ENCODE data around the gene CCDC117. TPM values are rescaled to one million over a fixed set of nuclear protein-coding genes. Genes with fewer than 3 reads are reported as not detected.
A peak's percentile ranks its signal among the peaks of the same experiment; 100 is the strongest.

The CCDC117 gene
- total and polyA plus RNA-seq, 4 donors: 8.1 to 24.0 (median 16.2) TPM

DNA sequence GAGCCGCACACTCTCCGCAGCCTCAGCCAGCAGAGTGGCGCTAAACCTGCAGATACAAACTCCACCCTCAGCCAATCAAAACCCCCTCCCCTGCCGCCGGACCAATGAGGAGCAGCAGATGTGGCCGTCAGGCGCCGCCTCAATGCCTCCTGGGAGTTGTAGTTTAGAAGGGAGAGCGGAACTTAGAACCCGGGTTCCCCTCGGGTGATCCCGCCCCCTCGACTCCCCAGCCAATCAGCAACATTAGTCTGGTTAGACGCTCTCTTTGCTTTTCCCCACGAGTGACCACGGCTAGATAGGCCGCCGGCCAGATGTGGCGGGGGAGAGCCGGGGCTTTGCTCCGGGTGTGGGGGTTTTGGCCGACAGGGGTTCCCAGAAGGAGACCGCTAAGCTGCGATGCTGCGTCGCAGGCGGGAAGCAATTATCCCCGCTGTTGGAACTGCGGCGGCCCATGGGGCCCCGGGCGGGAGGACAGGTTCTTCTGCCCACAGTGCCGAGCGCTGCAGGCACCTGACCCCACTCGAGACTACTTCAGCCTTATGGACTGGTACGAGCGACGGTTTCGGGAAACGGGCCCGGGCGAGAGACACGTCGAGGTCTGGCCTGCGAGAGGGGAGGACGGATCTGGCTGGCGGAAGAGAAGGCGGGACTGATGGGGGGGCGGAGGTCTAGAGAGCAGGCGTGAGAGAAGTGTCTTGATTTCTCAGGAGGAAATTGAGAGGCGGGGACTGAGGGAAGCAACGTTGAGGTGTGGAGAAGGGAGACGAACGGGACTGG is 30.5 kb upstream of the CCDC117 start, which contains the start of the genes CHEK2 and HSCB:
CHEK2 (minus strand) TSS at position 36 of the 777 bp plus-strand sequence. CDS start 7,099 bp downstream, outside the sequence.
HSCB (plus strand) TSS at position 255 of the 777 bp plus-strand sequence; CDS start at position 312, 57 bp downstream.
- H3K4me3 ChIP-seq (ENCODE audit: low read depth in 1 of 3, low read length in 3 of 3): peak within 1 kb of the TSS; percentile 80 to 94 (median 88)
- under 1% methylated on average over 54 of the region's 54 CpGs for WGBS
- peak within 1 kb of the TSS; percentile 97 to 98 for H3K27ac ChIP-seq (ENCODE audit: low read depth in 1 of 2, low read length in 2 of 2)
- TF ChIP-seq, protein P1, sequence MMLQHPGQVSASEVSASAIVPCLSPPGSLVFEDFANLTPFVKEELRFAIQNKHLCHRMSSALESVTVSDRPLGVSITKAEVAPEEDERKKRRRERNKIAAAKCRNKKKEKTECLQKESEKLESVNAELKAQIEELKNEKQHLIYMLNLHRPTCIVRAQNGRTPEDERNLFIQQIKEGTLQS (IDR thresholded peaks at IDR 0.05): no peak
- TF ChIP-seq RAD21 (IDR thresholded peaks at IDR 0.05) (peak in 1 of 2 donors; percentile 31), TAF1 (conservative IDR thresholded peaks at IDR 0.05) (no peak), EGR1 (IDR thresholded peaks at IDR 0.05; ENCODE audit: low read depth in 2 of 2) (peak; percentile 14 to 60), FOXA1 (IDR thresholded peaks at IDR 0.05) (peak; percentile 10), YY1 (IDR thresholded peaks at IDR 0.05) (peak; percentile 49), NR2F2 (IDR thresholded peaks at IDR 0.05) (no peak), JUND (IDR thresholded peaks at IDR 0.05) (no peak), HNF4A (conservative IDR thresholded peaks at IDR 0.05) (peak in 1 of 2 donors; percentile 34), GABPA (IDR thresholded peaks at IDR 0.05 in 1 of 2, conservative IDR thresholded peaks at IDR 0.05 in 1 of 2) (peak; percentile 32 to 86), SP1 (IDR thresholded peaks at IDR 0.05) (peak; percentile 90), RXRA (IDR thresholded peaks at IDR 0.05) (peak; percentile 54 to 59)
- TF ChIP-seq, protein P2, sequence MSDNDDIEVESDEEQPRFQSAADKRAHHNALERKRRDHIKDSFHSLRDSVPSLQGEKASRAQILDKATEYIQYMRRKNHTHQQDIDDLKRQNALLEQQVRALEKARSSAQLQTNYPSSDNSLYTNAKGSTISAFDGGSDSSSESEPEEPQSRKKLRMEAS (IDR thresholded peaks at IDR 0.05): peak; percentile 35
- TF ChIP-seq, protein P3, sequence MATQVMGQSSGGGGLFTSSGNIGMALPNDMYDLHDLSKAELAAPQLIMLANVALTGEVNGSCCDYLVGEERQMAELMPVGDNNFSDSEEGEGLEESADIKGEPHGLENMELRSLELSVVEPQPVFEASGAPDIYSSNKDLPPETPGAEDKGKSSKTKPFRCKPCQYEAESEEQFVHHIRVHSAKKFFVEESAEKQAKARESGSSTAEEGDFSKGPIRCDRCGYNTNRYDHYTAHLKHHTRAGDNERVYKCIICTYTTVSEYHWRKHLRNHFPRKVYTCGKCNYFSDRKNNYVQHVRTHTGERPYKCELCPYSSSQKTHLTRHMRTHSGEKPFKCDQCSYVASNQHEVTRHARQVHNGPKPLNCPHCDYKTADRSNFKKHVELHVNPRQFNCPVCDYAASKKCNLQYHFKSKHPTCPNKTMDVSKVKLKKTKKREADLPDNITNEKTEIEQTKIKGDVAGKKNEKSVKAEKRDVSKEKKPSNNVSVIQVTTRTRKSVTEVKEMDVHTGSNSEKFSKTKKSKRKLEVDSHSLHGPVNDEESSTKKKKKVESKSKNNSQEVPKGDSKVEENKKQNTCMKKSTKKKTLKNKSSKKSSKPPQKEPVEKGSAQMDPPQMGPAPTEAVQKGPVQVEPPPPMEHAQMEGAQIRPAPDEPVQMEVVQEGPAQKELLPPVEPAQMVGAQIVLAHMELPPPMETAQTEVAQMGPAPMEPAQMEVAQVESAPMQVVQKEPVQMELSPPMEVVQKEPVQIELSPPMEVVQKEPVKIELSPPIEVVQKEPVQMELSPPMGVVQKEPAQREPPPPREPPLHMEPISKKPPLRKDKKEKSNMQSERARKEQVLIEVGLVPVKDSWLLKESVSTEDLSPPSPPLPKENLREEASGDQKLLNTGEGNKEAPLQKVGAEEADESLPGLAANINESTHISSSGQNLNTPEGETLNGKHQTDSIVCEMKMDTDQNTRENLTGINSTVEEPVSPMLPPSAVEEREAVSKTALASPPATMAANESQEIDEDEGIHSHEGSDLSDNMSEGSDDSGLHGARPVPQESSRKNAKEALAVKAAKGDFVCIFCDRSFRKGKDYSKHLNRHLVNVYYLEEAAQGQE (IDR thresholded peaks at IDR 0.05): peak; percentile 48
- TF ChIP-seq, protein P4, sequence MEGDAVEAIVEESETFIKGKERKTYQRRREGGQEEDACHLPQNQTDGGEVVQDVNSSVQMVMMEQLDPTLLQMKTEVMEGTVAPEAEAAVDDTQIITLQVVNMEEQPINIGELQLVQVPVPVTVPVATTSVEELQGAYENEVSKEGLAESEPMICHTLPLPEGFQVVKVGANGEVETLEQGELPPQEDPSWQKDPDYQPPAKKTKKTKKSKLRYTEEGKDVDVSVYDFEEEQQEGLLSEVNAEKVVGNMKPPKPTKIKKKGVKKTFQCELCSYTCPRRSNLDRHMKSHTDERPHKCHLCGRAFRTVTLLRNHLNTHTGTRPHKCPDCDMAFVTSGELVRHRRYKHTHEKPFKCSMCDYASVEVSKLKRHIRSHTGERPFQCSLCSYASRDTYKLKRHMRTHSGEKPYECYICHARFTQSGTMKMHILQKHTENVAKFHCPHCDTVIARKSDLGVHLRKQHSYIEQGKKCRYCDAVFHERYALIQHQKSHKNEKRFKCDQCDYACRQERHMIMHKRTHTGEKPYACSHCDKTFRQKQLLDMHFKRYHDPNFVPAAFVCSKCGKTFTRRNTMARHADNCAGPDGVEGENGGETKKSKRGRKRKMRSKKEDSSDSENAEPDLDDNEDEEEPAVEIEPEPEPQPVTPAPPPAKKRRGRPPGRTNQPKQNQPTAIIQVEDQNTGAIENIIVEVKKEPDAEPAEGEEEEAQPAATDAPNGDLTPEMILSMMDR (IDR thresholded peaks at IDR 0.05; ENCODE audit: low read depth, low read length, missing input control): no peak
- TF ChIP-seq, protein P5, sequence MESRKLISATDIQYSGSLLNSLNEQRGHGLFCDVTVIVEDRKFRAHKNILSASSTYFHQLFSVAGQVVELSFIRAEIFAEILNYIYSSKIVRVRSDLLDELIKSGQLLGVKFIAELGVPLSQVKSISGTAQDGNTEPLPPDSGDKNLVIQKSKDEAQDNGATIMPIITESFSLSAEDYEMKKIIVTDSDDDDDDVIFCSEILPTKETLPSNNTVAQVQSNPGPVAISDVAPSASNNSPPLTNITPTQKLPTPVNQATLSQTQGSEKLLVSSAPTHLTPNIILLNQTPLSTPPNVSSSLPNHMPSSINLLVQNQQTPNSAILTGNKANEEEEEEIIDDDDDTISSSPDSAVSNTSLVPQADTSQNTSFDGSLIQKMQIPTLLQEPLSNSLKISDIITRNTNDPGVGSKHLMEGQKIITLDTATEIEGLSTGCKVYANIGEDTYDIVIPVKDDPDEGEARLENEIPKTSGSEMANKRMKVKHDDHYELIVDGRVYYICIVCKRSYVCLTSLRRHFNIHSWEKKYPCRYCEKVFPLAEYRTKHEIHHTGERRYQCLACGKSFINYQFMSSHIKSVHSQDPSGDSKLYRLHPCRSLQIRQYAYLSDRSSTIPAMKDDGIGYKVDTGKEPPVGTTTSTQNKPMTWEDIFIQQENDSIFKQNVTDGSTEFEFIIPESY (IDR thresholded peaks at IDR 0.05): peak; percentile 16
- peaks cover 0 to 16% (median 9%) of the 10 kb centered on the region in 4 donors for H3K36me3 ChIP-seq (ENCODE audit: control insufficient read depth in 4 of 4, insufficient read depth in 3 of 4, low read depth in 1 of 4, low read length in 3 of 4)
- DNase-seq (ENCODE audit: low spot score): peak; percentile 96
- H3K27me3 ChIP-seq (ENCODE audit: control insufficient read depth in 4 of 4, insufficient read depth in 4 of 4, low read length in 3 of 4): no peaks in the 10 kb centered on the region
- H3K4me1 ChIP-seq (ENCODE audit: control insufficient read depth in 4 of 4, insufficient read depth in 4 of 4, low read length in 3 of 4): peaks cover 3 to 21% (median 14%) of the 10 kb centered on the region in 4 donors
- H3K9ac ChIP-seq (ENCODE audit: low read depth in 1 of 2, low read length in 2 of 2): peak within 1 kb of the TSS; percentile 96 to 99
- no peaks in the 10 kb centered on the region for H3K9me3 ChIP-seq (ENCODE audit: control insufficient read depth in 4 of 4, low read length in 3 of 4)

Data from liver (tissue), 9 donors.